Measurements from ENCODE around the gene HOXC6. TPM values are rescaled to one million over a fixed set of nuclear protein-coding genes. Genes with fewer than 3 reads are reported as not detected.
A peak's percentile ranks its signal among the peaks of the same experiment; 100 is the strongest.

HOXC6 gene
- total RNA-seq, 1 experiment from 2014 or later: not detected

DNA sequence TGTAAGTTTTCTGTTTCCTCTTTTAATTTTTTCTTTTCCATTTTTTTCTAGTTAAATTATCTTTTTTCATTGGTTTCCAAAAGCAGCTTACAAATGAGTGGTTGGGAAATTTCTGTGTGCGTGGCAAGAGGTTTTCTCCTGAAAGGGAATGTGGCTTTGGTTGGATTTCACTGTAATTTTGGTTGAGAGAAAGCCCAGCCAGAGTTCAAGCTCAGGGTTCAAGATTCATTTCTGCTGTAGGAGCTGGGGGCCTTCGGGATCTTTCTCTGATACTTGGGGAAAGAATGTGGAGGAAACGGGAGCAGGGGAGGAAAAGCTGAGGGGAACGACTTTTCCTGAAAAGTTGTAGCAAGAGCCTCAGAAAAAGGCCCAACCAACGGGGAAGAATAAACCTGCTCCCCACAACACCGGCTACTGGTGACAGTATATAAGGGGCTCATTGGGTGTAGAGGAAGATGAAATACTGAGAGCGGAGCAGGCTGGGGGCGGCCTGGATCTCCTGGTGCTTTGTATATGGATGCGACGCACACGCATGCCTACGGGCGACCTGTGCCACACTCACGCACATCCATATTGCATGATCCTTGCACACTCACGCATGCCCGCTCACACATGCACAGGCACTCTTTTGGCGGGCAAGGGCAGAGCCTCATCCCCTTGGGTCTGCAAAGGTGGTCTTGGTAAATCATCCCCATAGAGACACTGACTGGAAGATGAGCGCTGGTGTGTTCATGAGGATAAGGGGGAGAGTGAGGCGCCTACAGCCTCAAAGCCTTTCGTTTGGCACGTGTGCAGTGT, 41.4 kb upstream of the HOXC6 start:
- no peak for ATAC-seq
- Mint-ChIP-seq H3K27ac (no peak overlapping the region), H3K36me3 (no peaks in the 10 kb centered on the region), H3K4me3 (0 out of 2 replicates have a peak overlapping the region, but pooled peaks have one; percentile 50), H3K4me1 (peaks cover 42% of the 10 kb centered on the region), H3K27me3 (ENCODE audit: low read depth) (peaks cover 100% of the 10 kb centered on the region), H3K9me3 (no peaks in the 10 kb centered on the region)
- ChIA-PET POLR2A (interaction anchor here (0.6 kb wide), 1 partner anchor 1128 kb away, joined by 4 read pairs; no protein-coding TSS in a partner anchor), CTCF (interaction anchor here (0.9 to 5.1 kb wide), 8 partner anchors 13 to 228 kb away, joined by 3 to 43 read pairs (median 22); partner anchors contain the start of genes HOXC5, HOXC8 and HOXC9)
- TF ChIP-seq, protein P1, sequence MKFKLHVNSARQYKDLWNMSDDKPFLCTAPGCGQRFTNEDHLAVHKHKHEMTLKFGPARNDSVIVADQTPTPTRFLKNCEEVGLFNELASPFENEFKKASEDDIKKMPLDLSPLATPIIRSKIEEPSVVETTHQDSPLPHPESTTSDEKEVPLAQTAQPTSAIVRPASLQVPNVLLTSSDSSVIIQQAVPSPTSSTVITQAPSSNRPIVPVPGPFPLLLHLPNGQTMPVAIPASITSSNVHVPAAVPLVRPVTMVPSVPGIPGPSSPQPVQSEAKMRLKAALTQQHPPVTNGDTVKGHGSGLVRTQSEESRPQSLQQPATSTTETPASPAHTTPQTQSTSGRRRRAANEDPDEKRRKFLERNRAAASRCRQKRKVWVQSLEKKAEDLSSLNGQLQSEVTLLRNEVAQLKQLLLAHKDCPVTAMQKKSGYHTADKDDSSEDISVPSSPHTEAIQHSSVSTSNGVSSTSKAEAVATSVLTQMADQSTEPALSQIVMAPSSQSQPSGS (CRISPR knock-in tag; IDR thresholded peaks at IDR 0.05; ENCODE audit: borderline replicate concordance, low read depth): no peak
- TF ChIP-seq NFE2L1 (CRISPR knock-in tag; IDR thresholded peaks at IDR 0.05) (no peak), FOXK1 (CRISPR knock-in tag; IDR thresholded peaks at IDR 0.05) (no peak), ESRRA (CRISPR knock-in tag; IDR thresholded peaks at IDR 0.05; ENCODE audit: borderline replicate concordance) (no peak), ZBTB21 (CRISPR knock-in tag; IDR thresholded peaks at IDR 0.05; ENCODE audit: borderline replicate concordance) (no peak), SMAD4 (CRISPR knock-in tag; IDR thresholded peaks at IDR 0.05) (no peak), ZNF423 (CRISPR knock-in tag; IDR thresholded peaks at IDR 0.05) (no peak), MYBL2 (CRISPR knock-in tag; IDR thresholded peaks at IDR 0.05) (no peak), NR3C1 (CRISPR knock-in tag; conservative IDR thresholded peaks at IDR 0.05; ENCODE audit: low read depth) (no peak)
- TF ChIP-seq, protein P2, sequence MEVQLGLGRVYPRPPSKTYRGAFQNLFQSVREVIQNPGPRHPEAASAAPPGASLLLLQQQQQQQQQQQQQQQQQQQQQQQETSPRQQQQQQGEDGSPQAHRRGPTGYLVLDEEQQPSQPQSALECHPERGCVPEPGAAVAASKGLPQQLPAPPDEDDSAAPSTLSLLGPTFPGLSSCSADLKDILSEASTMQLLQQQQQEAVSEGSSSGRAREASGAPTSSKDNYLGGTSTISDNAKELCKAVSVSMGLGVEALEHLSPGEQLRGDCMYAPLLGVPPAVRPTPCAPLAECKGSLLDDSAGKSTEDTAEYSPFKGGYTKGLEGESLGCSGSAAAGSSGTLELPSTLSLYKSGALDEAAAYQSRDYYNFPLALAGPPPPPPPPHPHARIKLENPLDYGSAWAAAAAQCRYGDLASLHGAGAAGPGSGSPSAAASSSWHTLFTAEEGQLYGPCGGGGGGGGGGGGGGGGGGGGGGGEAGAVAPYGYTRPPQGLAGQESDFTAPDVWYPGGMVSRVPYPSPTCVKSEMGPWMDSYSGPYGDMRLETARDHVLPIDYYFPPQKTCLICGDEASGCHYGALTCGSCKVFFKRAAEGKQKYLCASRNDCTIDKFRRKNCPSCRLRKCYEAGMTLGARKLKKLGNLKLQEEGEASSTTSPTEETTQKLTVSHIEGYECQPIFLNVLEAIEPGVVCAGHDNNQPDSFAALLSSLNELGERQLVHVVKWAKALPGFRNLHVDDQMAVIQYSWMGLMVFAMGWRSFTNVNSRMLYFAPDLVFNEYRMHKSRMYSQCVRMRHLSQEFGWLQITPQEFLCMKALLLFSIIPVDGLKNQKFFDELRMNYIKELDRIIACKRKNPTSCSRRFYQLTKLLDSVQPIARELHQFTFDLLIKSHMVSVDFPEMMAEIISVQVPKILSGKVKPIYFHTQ (CRISPR knock-in tag; IDR thresholded peaks at IDR 0.05): no peak
- TF ChIP-seq, protein P3, sequence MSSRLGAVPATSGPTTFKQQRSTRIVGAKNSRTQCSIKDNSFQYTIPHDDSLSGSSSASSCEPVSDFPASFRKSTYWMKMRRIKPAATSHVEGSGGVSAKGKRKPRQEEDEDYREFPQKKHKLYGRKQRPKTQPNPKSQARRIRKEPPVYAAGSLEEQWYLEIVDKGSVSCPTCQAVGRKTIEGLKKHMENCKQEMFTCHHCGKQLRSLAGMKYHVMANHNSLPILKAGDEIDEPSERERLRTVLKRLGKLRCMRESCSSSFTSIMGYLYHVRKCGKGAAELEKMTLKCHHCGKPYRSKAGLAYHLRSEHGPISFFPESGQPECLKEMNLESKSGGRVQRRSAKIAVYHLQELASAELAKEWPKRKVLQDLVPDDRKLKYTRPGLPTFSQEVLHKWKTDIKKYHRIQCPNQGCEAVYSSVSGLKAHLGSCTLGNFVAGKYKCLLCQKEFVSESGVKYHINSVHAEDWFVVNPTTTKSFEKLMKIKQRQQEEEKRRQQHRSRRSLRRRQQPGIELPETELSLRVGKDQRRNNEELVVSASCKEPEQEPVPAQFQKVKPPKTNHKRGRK (CRISPR knock-in tag; IDR thresholded peaks at IDR 0.05; ENCODE audit: borderline replicate concordance): no peak
- TF ChIP-seq, protein P4, sequence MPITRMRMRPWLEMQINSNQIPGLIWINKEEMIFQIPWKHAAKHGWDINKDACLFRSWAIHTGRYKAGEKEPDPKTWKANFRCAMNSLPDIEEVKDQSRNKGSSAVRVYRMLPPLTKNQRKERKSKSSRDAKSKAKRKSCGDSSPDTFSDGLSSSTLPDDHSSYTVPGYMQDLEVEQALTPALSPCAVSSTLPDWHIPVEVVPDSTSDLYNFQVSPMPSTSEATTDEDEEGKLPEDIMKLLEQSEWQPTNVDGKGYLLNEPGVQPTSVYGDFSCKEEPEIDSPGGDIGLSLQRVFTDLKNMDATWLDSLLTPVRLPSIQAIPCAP (CRISPR knock-in tag; IDR thresholded peaks at IDR 0.05): no peak
- no peak for DNase-seq (ENCODE audit: low spot score)

DNA sequence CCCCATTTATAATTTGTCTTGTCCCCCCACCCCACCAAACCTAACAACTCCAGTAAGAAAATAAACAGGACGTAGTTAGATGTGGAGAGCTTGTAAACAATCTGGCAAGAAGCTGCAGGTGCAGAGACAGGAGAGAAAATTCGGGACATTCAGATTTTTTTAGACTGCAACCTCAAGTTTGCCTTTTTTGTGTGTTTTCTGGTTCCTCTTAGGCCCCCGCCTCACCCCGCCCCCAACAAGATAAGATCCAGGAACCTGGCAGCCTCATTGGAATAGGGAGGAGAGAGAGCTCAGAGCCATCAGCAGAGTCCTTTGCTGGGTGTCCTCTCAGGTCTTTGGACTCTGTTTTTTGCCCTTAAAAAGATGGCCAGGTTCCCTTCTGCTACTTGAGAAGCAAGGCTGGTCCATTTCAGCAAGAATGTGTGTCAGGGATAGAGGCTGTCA, 40.4 kb upstream of the HOXC6 start:
- DNase-seq (ENCODE audit: low spot score) (no peak), ATAC-seq (no peak)
- Mint-ChIP-seq H3K4me3 (no peak overlapping the region), H3K4me1 (peaks cover 39% of the 10 kb centered on the region), H3K36me3 (no peaks in the 10 kb centered on the region), H3K27ac (no peak overlapping the region), H3K27me3 (ENCODE audit: low read depth) (peaks cover 100% of the 10 kb centered on the region), H3K9me3 (no peaks in the 10 kb centered on the region)
- POLR2A ChIA-PET: no interaction called here
- CTCF ChIA-PET: interaction anchor here (0.5 to 5.1 kb wide), 10 partner anchors 12 to 336 kb away, joined by 3 to 36 read pairs (median 4); partner anchors contain the start of genes HOXC11, HOXC5, HOXC8 and HOXC9
- TF ChIP-seq, protein P1 (CRISPR knock-in tag; IDR thresholded peaks at IDR 0.05; ENCODE audit: borderline replicate concordance, low read depth): no peak
- TF ChIP-seq, protein P5, sequence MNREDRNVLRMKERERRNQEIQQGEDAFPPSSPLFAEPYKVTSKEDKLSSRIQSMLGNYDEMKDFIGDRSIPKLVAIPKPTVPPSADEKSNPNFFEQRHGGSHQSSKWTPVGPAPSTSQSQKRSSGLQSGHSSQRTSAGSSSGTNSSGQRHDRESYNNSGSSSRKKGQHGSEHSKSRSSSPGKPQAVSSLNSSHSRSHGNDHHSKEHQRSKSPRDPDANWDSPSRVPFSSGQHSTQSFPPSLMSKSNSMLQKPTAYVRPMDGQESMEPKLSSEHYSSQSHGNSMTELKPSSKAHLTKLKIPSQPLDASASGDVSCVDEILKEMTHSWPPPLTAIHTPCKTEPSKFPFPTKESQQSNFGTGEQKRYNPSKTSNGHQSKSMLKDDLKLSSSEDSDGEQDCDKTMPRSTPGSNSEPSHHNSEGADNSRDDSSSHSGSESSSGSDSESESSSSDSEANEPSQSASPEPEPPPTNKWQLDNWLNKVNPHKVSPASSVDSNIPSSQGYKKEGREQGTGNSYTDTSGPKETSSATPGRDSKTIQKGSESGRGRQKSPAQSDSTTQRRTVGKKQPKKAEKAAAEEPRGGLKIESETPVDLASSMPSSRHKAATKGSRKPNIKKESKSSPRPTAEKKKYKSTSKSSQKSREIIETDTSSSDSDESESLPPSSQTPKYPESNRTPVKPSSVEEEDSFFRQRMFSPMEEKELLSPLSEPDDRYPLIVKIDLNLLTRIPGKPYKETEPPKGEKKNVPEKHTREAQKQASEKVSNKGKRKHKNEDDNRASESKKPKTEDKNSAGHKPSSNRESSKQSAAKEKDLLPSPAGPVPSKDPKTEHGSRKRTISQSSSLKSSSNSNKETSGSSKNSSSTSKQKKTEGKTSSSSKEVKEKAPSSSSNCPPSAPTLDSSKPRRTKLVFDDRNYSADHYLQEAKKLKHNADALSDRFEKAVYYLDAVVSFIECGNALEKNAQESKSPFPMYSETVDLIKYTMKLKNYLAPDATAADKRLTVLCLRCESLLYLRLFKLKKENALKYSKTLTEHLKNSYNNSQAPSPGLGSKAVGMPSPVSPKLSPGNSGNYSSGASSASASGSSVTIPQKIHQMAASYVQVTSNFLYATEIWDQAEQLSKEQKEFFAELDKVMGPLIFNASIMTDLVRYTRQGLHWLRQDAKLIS (CRISPR knock-in tag; IDR thresholded peaks at IDR 0.05; ENCODE audit: borderline replicate concordance): no peak
- no peak for TF ChIP-seq ATF1 (CRISPR knock-in tag; IDR thresholded peaks at IDR 0.05)
- TF ChIP-seq SP1 (CRISPR knock-in tag; conservative IDR thresholded peaks at IDR 0.05): no peak
- TF ChIP-seq, protein P6, sequence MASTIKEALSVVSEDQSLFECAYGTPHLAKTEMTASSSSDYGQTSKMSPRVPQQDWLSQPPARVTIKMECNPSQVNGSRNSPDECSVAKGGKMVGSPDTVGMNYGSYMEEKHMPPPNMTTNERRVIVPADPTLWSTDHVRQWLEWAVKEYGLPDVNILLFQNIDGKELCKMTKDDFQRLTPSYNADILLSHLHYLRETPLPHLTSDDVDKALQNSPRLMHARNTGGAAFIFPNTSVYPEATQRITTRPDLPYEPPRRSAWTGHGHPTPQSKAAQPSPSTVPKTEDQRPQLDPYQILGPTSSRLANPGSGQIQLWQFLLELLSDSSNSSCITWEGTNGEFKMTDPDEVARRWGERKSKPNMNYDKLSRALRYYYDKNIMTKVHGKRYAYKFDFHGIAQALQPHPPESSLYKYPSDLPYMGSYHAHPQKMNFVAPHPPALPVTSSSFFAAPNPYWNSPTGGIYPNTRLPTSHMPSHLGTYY (CRISPR knock-in tag; IDR thresholded peaks at IDR 0.05): no peak
- TF ChIP-seq ESRRA (CRISPR knock-in tag; IDR thresholded peaks at IDR 0.05; ENCODE audit: borderline replicate concordance): no peak
- TF ChIP-seq, protein P7, sequence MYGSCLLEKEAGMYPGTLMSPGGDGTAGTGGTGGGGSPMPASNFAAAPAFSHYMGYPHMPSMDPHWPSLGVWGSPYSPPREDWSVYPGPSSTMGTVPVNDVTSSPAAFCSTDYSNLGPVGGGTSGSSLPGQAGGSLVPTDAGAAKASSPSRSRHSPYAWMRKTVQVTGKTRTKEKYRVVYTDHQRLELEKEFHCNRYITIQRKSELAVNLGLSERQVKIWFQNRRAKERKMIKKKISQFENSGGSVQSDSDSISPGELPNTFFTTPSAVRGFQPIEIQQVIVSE (CRISPR knock-in tag; IDR thresholded peaks at IDR 0.05; ENCODE audit: borderline replicate concordance): no peak
- TF ChIP-seq, protein P8, sequence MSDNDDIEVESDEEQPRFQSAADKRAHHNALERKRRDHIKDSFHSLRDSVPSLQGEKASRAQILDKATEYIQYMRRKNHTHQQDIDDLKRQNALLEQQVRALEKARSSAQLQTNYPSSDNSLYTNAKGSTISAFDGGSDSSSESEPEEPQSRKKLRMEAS (CRISPR knock-in tag; IDR thresholded peaks at IDR 0.05): no peak

All from WTC11 (cell line).